ENCODE measurements around the gene ACSS1.

DNA sequence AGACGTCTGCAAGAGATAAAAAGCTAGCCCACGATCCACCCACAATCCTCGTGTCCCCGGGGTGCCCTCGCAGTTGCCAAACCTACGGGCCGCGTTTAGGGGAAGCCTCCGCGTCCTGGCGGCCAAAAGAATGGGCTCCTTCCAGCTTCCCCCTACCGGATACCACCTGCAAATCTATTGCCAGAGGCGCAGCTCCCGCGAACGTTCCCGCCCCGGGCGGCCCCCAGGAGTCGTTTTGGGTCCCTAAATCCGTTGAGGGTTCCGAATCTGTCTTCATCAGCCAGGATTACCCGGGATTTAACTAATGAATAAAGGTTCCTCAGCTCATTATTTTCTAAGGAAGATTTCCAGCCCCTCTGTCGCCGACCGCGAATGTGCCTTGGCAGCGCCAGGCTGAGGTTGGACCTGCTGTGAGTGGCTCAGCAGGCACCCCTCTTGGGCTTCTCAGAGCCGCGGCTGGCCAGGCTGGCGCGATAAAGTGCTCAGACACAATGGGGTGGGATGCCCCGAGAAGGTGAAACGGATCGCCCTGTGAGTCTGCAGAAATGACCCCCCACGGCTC, 26.8 kb upstream of the ACSS1 start:
- TF ChIP-seq, protein P1, sequence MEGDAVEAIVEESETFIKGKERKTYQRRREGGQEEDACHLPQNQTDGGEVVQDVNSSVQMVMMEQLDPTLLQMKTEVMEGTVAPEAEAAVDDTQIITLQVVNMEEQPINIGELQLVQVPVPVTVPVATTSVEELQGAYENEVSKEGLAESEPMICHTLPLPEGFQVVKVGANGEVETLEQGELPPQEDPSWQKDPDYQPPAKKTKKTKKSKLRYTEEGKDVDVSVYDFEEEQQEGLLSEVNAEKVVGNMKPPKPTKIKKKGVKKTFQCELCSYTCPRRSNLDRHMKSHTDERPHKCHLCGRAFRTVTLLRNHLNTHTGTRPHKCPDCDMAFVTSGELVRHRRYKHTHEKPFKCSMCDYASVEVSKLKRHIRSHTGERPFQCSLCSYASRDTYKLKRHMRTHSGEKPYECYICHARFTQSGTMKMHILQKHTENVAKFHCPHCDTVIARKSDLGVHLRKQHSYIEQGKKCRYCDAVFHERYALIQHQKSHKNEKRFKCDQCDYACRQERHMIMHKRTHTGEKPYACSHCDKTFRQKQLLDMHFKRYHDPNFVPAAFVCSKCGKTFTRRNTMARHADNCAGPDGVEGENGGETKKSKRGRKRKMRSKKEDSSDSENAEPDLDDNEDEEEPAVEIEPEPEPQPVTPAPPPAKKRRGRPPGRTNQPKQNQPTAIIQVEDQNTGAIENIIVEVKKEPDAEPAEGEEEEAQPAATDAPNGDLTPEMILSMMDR (IDR thresholded peaks at IDR 0.05) = no peak
- TF ChIP-seq POLR2A (IDR thresholded peaks at IDR 0.05) (no peak), EP300 (IDR thresholded peaks at IDR 0.05) (no peak), POLR2AphosphoS5 (IDR thresholded peaks at IDR 0.05) (no peak)

All from stomach (tissue), 4 donors.